Gastroesophageal sphincter (tissue), 3 donors: Measurements from ENCODE around the gene ZNF518B.

Experiments used
- EP300 ChIP-seq: sonication (generic); formaldehyde crosslinking; IDR thresholded peaks from one replicate; pipeline ENCODE4 v1.6.1; 2017; ENCODE audit warnings: antibody characterized with exemption, mild to moderate bottlenecking
- TF ChIP-seq, protein P1 (sequence below), 4 experiments: fragments of 200-600 bp in 2 of 4; fragments of 450-650 bp in 2 of 4; sonication (generic) in 1 of 4; IDR thresholded peaks; one replicate each; pipeline ENCODE4 v1.5.1; 2017 to 2019; ENCODE audit warnings: antibody characterized with exemption in 4 of 4, mild to moderate bottlenecking in 2 of 4, moderate library complexity in 2 of 4

DNA sequence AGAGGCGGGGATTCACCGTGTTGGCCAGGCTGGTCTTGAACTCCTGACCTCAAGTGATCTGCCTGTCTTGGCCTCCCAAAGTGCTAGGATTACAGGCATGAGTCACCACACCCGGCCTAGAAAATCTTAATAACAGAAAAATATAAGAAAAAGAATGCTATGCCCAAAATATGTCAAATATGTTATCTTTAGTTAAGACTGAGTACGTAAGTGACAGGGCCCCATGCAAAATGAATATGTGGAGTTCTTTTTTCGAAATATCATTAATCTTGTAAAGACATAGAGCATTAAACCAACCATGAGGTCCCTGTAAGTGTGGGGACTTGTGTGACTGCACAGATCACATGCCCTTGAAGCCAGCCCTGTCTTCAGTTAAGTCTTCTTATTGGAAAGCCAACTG, 8.9 kb upstream of the ZNF518B start:
- TF ChIP-seq, protein P1, sequence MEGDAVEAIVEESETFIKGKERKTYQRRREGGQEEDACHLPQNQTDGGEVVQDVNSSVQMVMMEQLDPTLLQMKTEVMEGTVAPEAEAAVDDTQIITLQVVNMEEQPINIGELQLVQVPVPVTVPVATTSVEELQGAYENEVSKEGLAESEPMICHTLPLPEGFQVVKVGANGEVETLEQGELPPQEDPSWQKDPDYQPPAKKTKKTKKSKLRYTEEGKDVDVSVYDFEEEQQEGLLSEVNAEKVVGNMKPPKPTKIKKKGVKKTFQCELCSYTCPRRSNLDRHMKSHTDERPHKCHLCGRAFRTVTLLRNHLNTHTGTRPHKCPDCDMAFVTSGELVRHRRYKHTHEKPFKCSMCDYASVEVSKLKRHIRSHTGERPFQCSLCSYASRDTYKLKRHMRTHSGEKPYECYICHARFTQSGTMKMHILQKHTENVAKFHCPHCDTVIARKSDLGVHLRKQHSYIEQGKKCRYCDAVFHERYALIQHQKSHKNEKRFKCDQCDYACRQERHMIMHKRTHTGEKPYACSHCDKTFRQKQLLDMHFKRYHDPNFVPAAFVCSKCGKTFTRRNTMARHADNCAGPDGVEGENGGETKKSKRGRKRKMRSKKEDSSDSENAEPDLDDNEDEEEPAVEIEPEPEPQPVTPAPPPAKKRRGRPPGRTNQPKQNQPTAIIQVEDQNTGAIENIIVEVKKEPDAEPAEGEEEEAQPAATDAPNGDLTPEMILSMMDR (IDR thresholded peaks at IDR 0.05): no peak
- no peak for TF ChIP-seq EP300
